Hepatocyte (in vitro differentiated cells): ENCODE data around the gene TIMM44. TPM values are rescaled to one million over a fixed set of nuclear protein-coding genes. Genes with fewer than 3 reads are reported as not detected.

Source experiments
- DNase-seq: peaks from one replicate; pipeline ENCODE4 v3.0.0-alpha.2; 2016; ENCODE audit warnings: low spot score
- H2AFZ ChIP-seq: fragments of 200-600 bp; sonication (generic); 2 replicates; pipeline ENCODE4 v1.6.0; 2016; ENCODE audit warnings: antibody characterized with exemption, mild to moderate bottlenecking
- H3K27ac ChIP-seq: fragments of 200-600 bp; sonication (generic); 2 replicates; pipeline ENCODE4 v1.5.1; 2016; ENCODE audit warnings: mild to moderate bottlenecking
- H3K27me3 ChIP-seq: fragments of 200-600 bp; sonication (generic); 2 replicates; pipeline ENCODE4 v1.6.1; 2016
- H3K36me3 ChIP-seq: fragments of 200-600 bp; sonication (generic); replicated peaks from 2 replicates; pipeline ENCODE4 v1.5.1; 2016; ENCODE audit warnings: low read depth; ENCODE audit not compliant: insufficient read depth
- H3K4me1 ChIP-seq: fragments of 200-600 bp; sonication (generic); 2 replicates; pipeline ENCODE4 v1.5.1; 2016; ENCODE audit warnings: mild to moderate bottlenecking, moderate library complexity; ENCODE audit not compliant: insufficient read depth
- H3K4me2 ChIP-seq: fragments of 200-600 bp; sonication (generic); 2 replicates; pipeline ENCODE4 v1.6.0; 2016
- H3K4me3 ChIP-seq: fragments of 200-600 bp; sonication (generic); 2 replicates; pipeline ENCODE4 v1.5.1; 2016; ENCODE audit warnings: mild to moderate bottlenecking
- H3K79me2 ChIP-seq: fragments of 200-600 bp; sonication (generic); 2 replicates; pipeline ENCODE4 v1.6.0; 2017; ENCODE audit warnings: mild to moderate bottlenecking
- H3K9me2 ChIP-seq: fragments of 200-600 bp; sonication (generic); replicated peaks from 2 replicates; pipeline ENCODE4 v1.6.0; 2017; ENCODE audit warnings: mild to moderate bottlenecking; ENCODE audit not compliant: insufficient read depth
- H3K9me3 ChIP-seq: fragments of 200-600 bp; sonication (generic); 2 replicates; pipeline ENCODE4 v1.5.1; 2016; ENCODE audit warnings: low read depth, mild to moderate bottlenecking
- H4K20me1 ChIP-seq: fragments of 200-600 bp; sonication (generic); 2 replicates; pipeline ENCODE4 v1.6.0; 2016; ENCODE audit warnings: mild to moderate bottlenecking; ENCODE audit not compliant: insufficient read depth, poor library complexity, severe bottlenecking
- CTCF ChIP-seq: fragments of 200-600 bp; sonication (generic); IDR thresholded peaks from 2 replicates; pipeline ENCODE4 v1.5.1; 2016; ENCODE audit warnings: antibody characterized with exemption, mild to moderate bottlenecking; ENCODE audit not compliant: poor library complexity
- EZH2 ChIP-seq: fragments of 200-600 bp; sonication (generic); IDR thresholded peaks from 2 replicates; pipeline ENCODE4 v1.6.1; 2016; ENCODE audit warnings: antibody characterized with exemption, mild to moderate bottlenecking, borderline replicate concordance
- EZH2phosphoT487 ChIP-seq: fragments of 200-600 bp; sonication (generic); IDR thresholded peaks from one replicate; pipeline ENCODE4 v1.6.1; 2018; ENCODE audit warnings: antibody characterized with exemption, mild to moderate bottlenecking, low read depth, moderate library complexity; ENCODE audit not compliant: unreplicated experiment, severe bottlenecking
- WGBS: methylation state at CpG from one replicate; pipeline ENCODE4 v1.1.6; 2016; ENCODE audit warnings: low lambda C conversion rate; ENCODE audit errors: missing lambda C conversion rate; 5-methylcytosine and 5-hydroxymethylcytosine counted together
- polyA plus RNA-seq: library from polyadenylated mRNA; unstranded; fragments of >200 nt; fragmentation: Nextera tagmentation; extraction: Ambion mirVana; gene quantifications from 2 replicates; pipeline ENCODE4 v1.2.1, GENCODE V29; 2016
- total RNA-seq: library from RNA; depleted of rRNA; stranded (reverse); fragments of >200 nt; gene quantifications from 2 replicates; pipeline ENCODE4 v1.2.3, GENCODE V29; 2014

TIMM44 gene
- total and polyA plus RNA-seq, 2 experiments from 2014 or later, result 40.7 to 52.0 TPM

GRCh38 chr19:7980635-7981121 lies 37.2 kb upstream of the TIMM44 start:
- no peaks in the 10 kb centered on the region for H3K9me3 ChIP-seq
- no peak for DNase-seq
- H3K27ac ChIP-seq, result no peak overlapping the region
- H3K27me3 ChIP-seq, result no peaks in the 10 kb centered on the region
- H3K9me2 ChIP-seq, result no peaks in the 10 kb centered on the region
- no peaks in the 10 kb centered on the region for H3K4me1 ChIP-seq
- WGBS, result 90% methylated on average over 12 of the region's 12 CpGs
- no peak for TF ChIP-seq EZH2
- TF ChIP-seq CTCF, result no peak
- no peak for TF ChIP-seq EZH2phosphoT487
- no peak overlapping the region for H3K4me2 ChIP-seq
- peaks cover 42% of the 10 kb centered on the region for H3K79me2 ChIP-seq
- no peak overlapping the region for H2AFZ ChIP-seq
- peaks cover 30% of the 10 kb centered on the region for H4K20me1 ChIP-seq
- H3K36me3 ChIP-seq, result no peaks in the 10 kb centered on the region
- H3K4me3 ChIP-seq, result no peak overlapping the region

DNA sequence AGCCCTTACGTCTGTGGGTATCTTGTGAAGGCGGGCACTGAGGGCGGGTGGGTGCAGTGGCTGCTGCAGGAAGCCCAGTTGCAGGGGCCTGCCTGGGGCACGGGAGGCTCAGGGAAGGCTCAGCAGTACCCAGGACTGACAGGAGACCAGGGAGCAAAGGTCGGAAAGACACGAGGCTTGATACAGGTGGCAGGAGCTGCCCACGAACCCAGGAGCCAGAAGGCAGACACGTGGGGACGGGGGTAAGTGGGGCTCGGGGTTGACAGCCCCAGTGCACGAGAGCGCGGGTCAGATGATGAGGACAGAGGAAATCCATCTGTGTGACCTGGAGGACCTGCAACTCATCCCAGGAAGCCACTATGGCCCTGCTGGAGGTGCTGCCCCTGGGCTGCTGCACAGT lies 36.7 kb upstream of the TIMM44 start:
- Histone ChIP-seq H3K36me3 (no peaks in the 10 kb centered on the region), H2AFZ (no peak overlapping the region), H3K79me2 (peaks cover 37% of the 10 kb centered on the region), H3K9me2 (no peaks in the 10 kb centered on the region), H4K20me1 (peaks cover 25% of the 10 kb centered on the region), H3K27me3 (no peaks in the 10 kb centered on the region), H3K27ac (no peak overlapping the region), H3K4me2 (no peak overlapping the region), H3K4me1 (no peaks in the 10 kb centered on the region), H3K4me3 (no peak overlapping the region), H3K9me3 (no peaks in the 10 kb centered on the region)
- TF ChIP-seq EZH2phosphoT487 (no peak), EZH2 (no peak), CTCF (no peak)
- 95% methylated on average over 9 of the region's 13 CpGs for WGBS
- DNase-seq, result no peak

DNA sequence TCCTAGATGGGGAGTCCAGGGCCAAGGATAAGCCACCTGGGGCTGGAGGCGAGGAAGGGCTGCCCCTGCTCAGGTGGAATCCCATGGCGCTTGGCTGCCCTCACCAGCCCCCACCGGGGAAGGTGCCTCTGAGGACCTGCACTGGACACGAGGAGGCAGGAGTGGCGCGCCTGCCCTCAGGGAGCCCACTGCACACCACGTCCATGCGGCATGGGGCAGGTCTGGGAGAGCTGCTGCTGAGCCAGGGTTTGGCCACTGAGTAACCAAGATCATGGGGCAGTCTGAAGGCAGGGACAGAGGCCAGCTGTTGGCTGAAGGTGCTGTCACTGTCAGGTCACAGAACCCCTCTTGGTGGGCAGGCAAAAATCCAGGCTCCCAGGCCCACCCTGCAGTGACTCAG lies 36.1 kb upstream of the TIMM44 start:
- Histone ChIP-seq H3K9me2 (no peaks in the 10 kb centered on the region), H3K27me3 (no peaks in the 10 kb centered on the region), H3K27ac (no peak overlapping the region), H3K4me3 (no peak overlapping the region), H3K36me3 (no peaks in the 10 kb centered on the region), H4K20me1 (peaks cover 19% of the 10 kb centered on the region), H3K9me3 (no peaks in the 10 kb centered on the region), H3K4me1 (no peaks in the 10 kb centered on the region), H2AFZ (no peak overlapping the region), H3K4me2 (no peak overlapping the region), H3K79me2 (peaks cover 31% of the 10 kb centered on the region)
- TF ChIP-seq EZH2 (no peak), CTCF (no peak), EZH2phosphoT487 (no peak)
- WGBS, result 80% methylated on average over 8 of the region's 8 CpGs
- DNase-seq, result no peak

- Histone ChIP-seq H3K4me1 (no peaks in the 10 kb centered on the region), H3K27me3 (no peaks in the 10 kb centered on the region), H4K20me1 (peaks cover 18% of the 10 kb centered on the region), H3K4me2 (no peak overlapping the region), H2AFZ (no peak overlapping the region), H3K4me3 (no peak overlapping the region), H3K27ac (no peak overlapping the region), H3K36me3 (no peaks in the 10 kb centered on the region), H3K79me2 (peaks cover 26% of the 10 kb centered on the region), H3K9me3 (no peaks in the 10 kb centered on the region), H3K9me2 (no peaks in the 10 kb centered on the region)
- DNase-seq, result no peak
- WGBS, result 93% methylated on average over 10 of the region's 10 CpGs
- TF ChIP-seq CTCF, result no peak
- no peak for TF ChIP-seq EZH2phosphoT487
- TF ChIP-seq EZH2, result no peak
Measured at GRCh38 chr19:7979011-7979410, 35.5 kb upstream of the TIMM44 start.
